GM12873 (cell line): ENCODE measurements around the gene CTNND2.

Source experiments
- CTCF ChIP-seq: IDR thresholded peaks from 2 replicates; pipeline ENCODE4 v1.5.1; 2012; ENCODE audit warnings: low read depth, mild to moderate bottlenecking, moderate library complexity, low read length, control low read depth; ENCODE audit not compliant: insufficient read depth; ENCODE audit errors: missing control alignments

Gene CTNND2

GRCh38 chr5:11482011-11482410 is 422.2 kb downstream of the CTNND2 start:
- TF ChIP-seq CTCF = no peak

- TF ChIP-seq CTCF = no peak
Measured at GRCh38 chr5:11477786-11478185, 426.5 kb downstream of the CTNND2 start.

- TF ChIP-seq CTCF = no peak
Measured at GRCh38 chr5:11476866-11477265, 427.4 kb downstream of the CTNND2 start.

GRCh38 chr5:11468334-11469039 is 435.8 kb downstream of the CTNND2 start:
- no peak for TF ChIP-seq CTCF

GRCh38 chr5:11467588-11467987 is 436.7 kb downstream of the CTNND2 start:
- TF ChIP-seq CTCF = no peak

GRCh38 chr5:11459716-11460115 is 444.5 kb downstream of the CTNND2 start:
- TF ChIP-seq CTCF = no peak

- TF ChIP-seq CTCF = no peak
Measured at GRCh38 chr5:11455505-11455904, 448.7 kb downstream of the CTNND2 start.

GRCh38 chr5:11452852-11453251 is 451.4 kb downstream of the CTNND2 start:
- TF ChIP-seq CTCF = no peak
